Activated CD4-positive, CD25-positive, alpha-beta regulatory T cell treated with anti-CD3 and anti-CD28 coated beads, Interleukin-2, amount 50 U/mL, for 16 hours (primary cell): ENCODE measurements around the gene CREB3L2.
"Not testable (repeated sequence)": the region's sequence is repeated elsewhere in the genome, so short reads cannot be mapped to it uniquely, and the experiment has no call there.

Source experiments
- DNase-seq: peaks from one replicate; pipeline ENCODE4 v3.0.0-alpha.2; 2020; ENCODE audit warnings: low read depth, low spot score

The CREB3L2 gene

GRCh38 chr7:137987968-137988367 is 13.9 kb downstream of the CREB3L2 start:
- DNase-seq = no peak

GRCh38 chr7:137987563-137987962 is 14.3 kb downstream of the CREB3L2 start:
- no peak for DNase-seq

- no peak for DNase-seq
These were observed 14.9 kb downstream of the CREB3L2 start for GRCh38 chr7:137987018-137987349.

GRCh38 chr7:137986252-137987017 is 15.5 kb downstream of the CREB3L2 start:
- no peak for DNase-seq

- no peak for DNase-seq
These were observed 16.0 kb downstream of the CREB3L2 start for GRCh38 chr7:137985897-137986251.

- DNase-seq = no peak
These were observed 16.5 kb downstream of the CREB3L2 start for GRCh38 chr7:137985253-137985896.

GRCh38 chr7:137984181-137985041 is 17.5 kb downstream of the CREB3L2 start:
- DNase-seq = no peak

- DNase-seq = no peak
These were observed 18.4 kb downstream of the CREB3L2 start for GRCh38 chr7:137983323-137984008.

- DNase-seq = not testable (repeated sequence)
These were observed 19.5 kb downstream of the CREB3L2 start for GRCh38 chr7:137982394-137982793.

GRCh38 chr7:137981668-137982067 is 20.2 kb downstream of the CREB3L2 start:
- DNase-seq = no peak

- DNase-seq = no peak
These were observed 20.7 kb downstream of the CREB3L2 start for GRCh38 chr7:137981175-137981574.

GRCh38 chr7:137980308-137980707 is 21.6 kb downstream of the CREB3L2 start:
- DNase-seq = no peak

GRCh38 chr7:137978464-137979237 is 23.2 kb downstream of the CREB3L2 start:
- DNase-seq = no peak

- no peak for DNase-seq
These were observed 24.7 kb downstream of the CREB3L2 start for GRCh38 chr7:137977173-137977572.

GRCh38 chr7:137976696-137977095 is 25.2 kb downstream of the CREB3L2 start:
- DNase-seq = no peak

- DNase-seq = no peak
These were observed 25.7 kb downstream of the CREB3L2 start for GRCh38 chr7:137976232-137976631.

GRCh38 chr7:137975768-137976167 is 26.1 kb downstream of the CREB3L2 start:
- no peak for DNase-seq

- no peak for DNase-seq
These were observed 26.7 kb downstream of the CREB3L2 start for GRCh38 chr7:137975221-137975620.

GRCh38 chr7:137974766-137975165 is 27.1 kb downstream of the CREB3L2 start:
- DNase-seq = no peak

- no peak for DNase-seq
These were observed 31.5 kb downstream of the CREB3L2 start for GRCh38 chr7:137970253-137970975.
